Measurements from ENCODE around the gene GRIN2A.

GRIN2A gene

DNA sequence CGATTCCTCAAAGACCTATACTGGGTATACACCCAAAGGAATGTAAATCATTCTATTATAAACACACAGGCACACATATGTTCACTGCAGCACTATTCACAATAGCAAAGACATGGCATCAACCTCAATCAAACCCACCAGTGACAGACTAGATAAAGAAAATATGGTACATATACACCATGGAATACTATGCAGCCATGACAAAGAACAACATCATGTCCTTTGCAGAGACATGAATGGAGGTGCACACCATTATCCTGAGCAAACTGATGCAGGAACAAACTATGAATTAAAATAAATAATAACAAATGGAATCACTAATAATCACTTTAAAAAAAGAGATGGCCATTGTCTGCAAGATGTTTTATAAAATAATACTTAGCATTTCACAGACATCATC is 380.1 kb downstream of the GRIN2A start:
- Histone ChIP-seq H3K36me3 (ENCODE audit: insufficient read depth) (no peaks in the 10 kb centered on the region), H3K27ac (no peak overlapping the region), H3K4me2 (no peak overlapping the region), H3K4me1 (ENCODE audit: low read depth, poor library complexity, severe bottlenecking) (no peaks in the 10 kb centered on the region), H3K9ac (no peak overlapping the region), H3K79me2 (ENCODE audit: insufficient read depth, low read depth) (no peaks in the 10 kb centered on the region), H3K4me3 (IDR thresholded peaks at IDR 0.05; ENCODE audit: insufficient read depth, low read depth, low read length) (no peak overlapping the region), H4K20me1 (ENCODE audit: insufficient read depth) (no peaks in the 10 kb centered on the region), H3K27me3 (ENCODE audit: insufficient read depth, low read depth) (no peaks in the 10 kb centered on the region), H2AFZ (ENCODE audit: low read depth) (no peak overlapping the region)
- TF ChIP-seq, protein P1, sequence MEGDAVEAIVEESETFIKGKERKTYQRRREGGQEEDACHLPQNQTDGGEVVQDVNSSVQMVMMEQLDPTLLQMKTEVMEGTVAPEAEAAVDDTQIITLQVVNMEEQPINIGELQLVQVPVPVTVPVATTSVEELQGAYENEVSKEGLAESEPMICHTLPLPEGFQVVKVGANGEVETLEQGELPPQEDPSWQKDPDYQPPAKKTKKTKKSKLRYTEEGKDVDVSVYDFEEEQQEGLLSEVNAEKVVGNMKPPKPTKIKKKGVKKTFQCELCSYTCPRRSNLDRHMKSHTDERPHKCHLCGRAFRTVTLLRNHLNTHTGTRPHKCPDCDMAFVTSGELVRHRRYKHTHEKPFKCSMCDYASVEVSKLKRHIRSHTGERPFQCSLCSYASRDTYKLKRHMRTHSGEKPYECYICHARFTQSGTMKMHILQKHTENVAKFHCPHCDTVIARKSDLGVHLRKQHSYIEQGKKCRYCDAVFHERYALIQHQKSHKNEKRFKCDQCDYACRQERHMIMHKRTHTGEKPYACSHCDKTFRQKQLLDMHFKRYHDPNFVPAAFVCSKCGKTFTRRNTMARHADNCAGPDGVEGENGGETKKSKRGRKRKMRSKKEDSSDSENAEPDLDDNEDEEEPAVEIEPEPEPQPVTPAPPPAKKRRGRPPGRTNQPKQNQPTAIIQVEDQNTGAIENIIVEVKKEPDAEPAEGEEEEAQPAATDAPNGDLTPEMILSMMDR (conservative IDR thresholded peaks at IDR 0.05; ENCODE audit: low read depth, low read length) = no peak

DNA sequence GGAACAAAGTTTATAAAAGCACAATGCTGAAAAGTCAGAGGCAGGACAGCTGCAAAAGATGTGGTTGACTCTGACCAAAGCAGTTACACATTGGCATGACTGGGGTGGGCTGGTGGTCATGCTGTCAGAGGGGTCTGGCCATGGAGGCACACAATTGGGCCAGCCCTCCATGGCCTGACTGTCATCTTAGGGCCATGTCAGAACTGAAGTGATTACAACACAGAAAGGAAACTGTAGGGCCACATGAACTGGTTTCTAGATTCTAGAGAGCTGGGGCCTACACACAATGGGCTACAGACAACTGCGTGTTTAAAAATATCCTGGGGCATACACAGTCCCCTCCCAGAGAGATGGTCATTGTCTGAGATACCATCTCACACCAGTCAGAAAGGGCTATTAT is 380.6 kb downstream of the GRIN2A start:
- Histone ChIP-seq H3K4me2 (no peak overlapping the region), H3K4me3 (IDR thresholded peaks at IDR 0.05; ENCODE audit: insufficient read depth, low read depth, low read length) (no peak overlapping the region), H4K20me1 (ENCODE audit: insufficient read depth) (no peaks in the 10 kb centered on the region), H3K36me3 (ENCODE audit: insufficient read depth) (no peaks in the 10 kb centered on the region), H3K27ac (no peak overlapping the region), H3K9ac (no peak overlapping the region), H3K27me3 (ENCODE audit: insufficient read depth, low read depth) (no peaks in the 10 kb centered on the region), H2AFZ (ENCODE audit: low read depth) (no peak overlapping the region), H3K79me2 (ENCODE audit: insufficient read depth, low read depth) (no peaks in the 10 kb centered on the region), H3K4me1 (ENCODE audit: low read depth, poor library complexity, severe bottlenecking) (no peaks in the 10 kb centered on the region)
- TF ChIP-seq, protein P1 (conservative IDR thresholded peaks at IDR 0.05; ENCODE audit: low read depth, low read length) = no peak

GRCh38 chr16:9800186-9800738 is 382.0 kb downstream of the GRIN2A start:
- no peak overlapping the region for H2AFZ ChIP-seq (ENCODE audit: low read depth)
- no peak overlapping the region for H3K4me3 ChIP-seq (IDR thresholded peaks at IDR 0.05; ENCODE audit: insufficient read depth, low read depth, low read length)
- TF ChIP-seq, protein P1 (conservative IDR thresholded peaks at IDR 0.05; ENCODE audit: low read depth, low read length) = no peak
- H3K36me3 ChIP-seq (ENCODE audit: insufficient read depth) = no peaks in the 10 kb centered on the region
- no peaks in the 10 kb centered on the region for H4K20me1 ChIP-seq (ENCODE audit: insufficient read depth)
- H3K79me2 ChIP-seq (ENCODE audit: insufficient read depth, low read depth) = no peaks in the 10 kb centered on the region
- H3K4me2 ChIP-seq = no peak overlapping the region
- no peaks in the 10 kb centered on the region for H3K27me3 ChIP-seq (ENCODE audit: insufficient read depth, low read depth)
- H3K27ac ChIP-seq = no peak overlapping the region
- H3K4me1 ChIP-seq (ENCODE audit: low read depth, poor library complexity, severe bottlenecking) = no peaks in the 10 kb centered on the region
- no peak overlapping the region for H3K9ac ChIP-seq

DNA sequence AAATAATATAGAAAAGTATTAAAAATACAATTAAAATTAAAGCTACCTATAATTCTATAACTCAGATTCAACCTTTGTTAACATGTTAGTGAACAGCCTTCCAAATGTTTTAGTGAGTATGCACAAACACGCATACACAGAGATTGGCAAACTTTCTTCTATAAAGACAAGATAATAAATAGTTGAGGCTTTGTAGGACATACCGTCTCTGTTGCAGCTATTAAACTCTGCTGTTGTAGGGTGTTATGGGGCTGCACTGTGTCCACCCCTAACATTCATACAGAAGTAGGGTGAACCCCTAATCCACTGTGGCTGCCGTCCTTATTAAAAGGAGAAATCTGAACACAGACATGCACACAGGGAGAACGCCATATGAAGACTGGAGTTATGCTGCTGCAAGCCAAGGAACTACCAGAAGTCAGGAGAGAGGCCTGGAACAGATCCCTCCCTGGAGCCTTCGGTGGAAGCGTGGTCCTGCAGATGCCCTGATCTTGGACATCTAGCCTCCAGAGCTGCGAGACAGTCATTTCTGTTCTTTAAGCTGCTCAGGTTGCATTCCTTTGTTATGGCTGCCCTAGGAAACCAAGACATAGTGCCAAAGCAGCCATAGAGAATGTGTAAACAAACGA is 383.2 kb downstream of the GRIN2A start:
- H3K4me2 ChIP-seq = no peak overlapping the region
- no peak overlapping the region for H3K9ac ChIP-seq
- no peak overlapping the region for H3K27ac ChIP-seq
- H3K27me3 ChIP-seq (ENCODE audit: insufficient read depth, low read depth) = no peaks in the 10 kb centered on the region
- H3K4me1 ChIP-seq (ENCODE audit: low read depth, poor library complexity, severe bottlenecking) = no peaks in the 10 kb centered on the region
- no peaks in the 10 kb centered on the region for H3K79me2 ChIP-seq (ENCODE audit: insufficient read depth, low read depth)
- no peak overlapping the region for H3K4me3 ChIP-seq (IDR thresholded peaks at IDR 0.05; ENCODE audit: insufficient read depth, low read depth, low read length)
- no peaks in the 10 kb centered on the region for H4K20me1 ChIP-seq (ENCODE audit: insufficient read depth)
- no peak overlapping the region for H2AFZ ChIP-seq (ENCODE audit: low read depth)
- H3K36me3 ChIP-seq (ENCODE audit: insufficient read depth) = no peaks in the 10 kb centered on the region
- TF ChIP-seq, protein P1 (conservative IDR thresholded peaks at IDR 0.05; ENCODE audit: low read depth, low read length) = no peak

Data from KMS-11 (cell line).